Measurements from ENCODE around the gene DQX1. TPM values are rescaled to one million over a fixed set of nuclear protein-coding genes. Genes with fewer than 3 reads are reported as not detected.

Gene DQX1
- total and polyA plus RNA-seq, 2 of the 4 experiments (the other 2 are of a cell fraction) = 0.07 TPM; not detected in 1

GRCh38 chr2:74564222-74564621 lies 38.2 kb upstream of the DQX1 start:
- DNase-seq = peak; percentile 61

More at GRCh38 chr2:74564222-74564621, 38.2 kb upstream of the DQX1 start:
- H3K56ac ChIP-seq (ENCODE audit: extremely low read depth, insufficient read depth, low read length) = no peak overlapping the region
- H4K5ac ChIP-seq (ENCODE audit: low read depth, low read length) = no peak overlapping the region
- no CpG with 5 or more reads among the region's 5 CpGs for WGBS, 2 experiments (ENCODE audit: extremely low coverage in 2 of 2, insufficient read length in 1 of 2)
- peak overlapping the region; percentile 76 for H2BK5ac ChIP-seq (ENCODE audit: low read depth, low read length, poor library complexity, severe bottlenecking)
- BruUV-seq (replicated peaks) = no TSS peak
- peak overlapping the region in 1 of 2 experiments; percentile 71; a peak in 2 of 4 replicates for H4K8ac ChIP-seq (ENCODE audit: low read depth in 2 of 2, low read length in 2 of 2)
- H4K91ac ChIP-seq (ENCODE audit: insufficient read depth, low read depth, low read length) = no peak overlapping the region; the same call in 1 of the 2 replicates
- no peak for ATAC-seq (ENCODE audit: low read depth)
- H3K4me3 ChIP-seq (ENCODE audit: insufficient read depth, low read depth, low read length) = no peak overlapping the region
- H2AK5ac ChIP-seq (ENCODE audit: low read depth, low read length) = peak overlapping the region; percentile 59
- no peak overlapping the region for H2AK9ac ChIP-seq (replicated peaks; ENCODE audit: low read depth, low read length, poor library complexity)
- no peak overlapping the region for H3K9ac ChIP-seq (ENCODE audit: low read depth, low read length)
- in situ Hi-C loops (cut with MboI; ENCODE audit: low sequenced_read_pairs) = no loop called here
- H2BK20ac ChIP-seq (ENCODE audit: low read depth, low read length) = peak overlapping the region; percentile 16; the same call in 1 of the 2 replicates
- intact Hi-C loops (cut with micrococcal nuclease) = no loop called here
- no peaks in the 10 kb centered on the region for H3K36me3 ChIP-seq (ENCODE audit: control insufficient read depth, insufficient read depth, low read length)
- H2AFZ ChIP-seq (replicated peaks; ENCODE audit: low read length, poor library complexity) = peak overlapping the region; percentile 68
- peak overlapping the region; percentile 65 for H2BK120ac ChIP-seq (ENCODE audit: low read depth, low read length)
- no peak overlapping the region for H3K4me2 ChIP-seq (ENCODE audit: low read depth, low read length)
- TF ChIP-seq MAZ (IDR thresholded peaks at IDR 0.05; ENCODE audit: borderline replicate concordance, low read depth, low read length) (no peak), CEBPB (IDR thresholded peaks at IDR 0.05; ENCODE audit: low read depth, low read length) (no peak), POLR2A (IDR thresholded peaks at IDR 0.05; ENCODE audit: low read depth, low read length) (no peak), MAFK (IDR thresholded peaks at IDR 0.05; ENCODE audit: low read depth, low read length) (no peak), MXI1 (IDR thresholded peaks at IDR 0.05; ENCODE audit: borderline replicate concordance, low read depth, low read length) (no peak), SMC3 (IDR thresholded peaks at IDR 0.05; ENCODE audit: low read depth, low read length) (no peak), RAD21 (IDR thresholded peaks at IDR 0.05; ENCODE audit: low read length) (no peak), CHD1 (IDR thresholded peaks at IDR 0.05; ENCODE audit: low read depth, low read length) (no peak), ELK1 (IDR thresholded peaks at IDR 0.05; ENCODE audit: borderline replicate concordance, low read depth, low read length) (no peak), FOS (IDR thresholded peaks at IDR 0.05; ENCODE audit: low read depth, low read length) (no peak), RCOR1 (IDR thresholded peaks at IDR 0.05; ENCODE audit: insufficient replicate concordance, low read length) (no peak)
- TF ChIP-seq, protein P1, sequence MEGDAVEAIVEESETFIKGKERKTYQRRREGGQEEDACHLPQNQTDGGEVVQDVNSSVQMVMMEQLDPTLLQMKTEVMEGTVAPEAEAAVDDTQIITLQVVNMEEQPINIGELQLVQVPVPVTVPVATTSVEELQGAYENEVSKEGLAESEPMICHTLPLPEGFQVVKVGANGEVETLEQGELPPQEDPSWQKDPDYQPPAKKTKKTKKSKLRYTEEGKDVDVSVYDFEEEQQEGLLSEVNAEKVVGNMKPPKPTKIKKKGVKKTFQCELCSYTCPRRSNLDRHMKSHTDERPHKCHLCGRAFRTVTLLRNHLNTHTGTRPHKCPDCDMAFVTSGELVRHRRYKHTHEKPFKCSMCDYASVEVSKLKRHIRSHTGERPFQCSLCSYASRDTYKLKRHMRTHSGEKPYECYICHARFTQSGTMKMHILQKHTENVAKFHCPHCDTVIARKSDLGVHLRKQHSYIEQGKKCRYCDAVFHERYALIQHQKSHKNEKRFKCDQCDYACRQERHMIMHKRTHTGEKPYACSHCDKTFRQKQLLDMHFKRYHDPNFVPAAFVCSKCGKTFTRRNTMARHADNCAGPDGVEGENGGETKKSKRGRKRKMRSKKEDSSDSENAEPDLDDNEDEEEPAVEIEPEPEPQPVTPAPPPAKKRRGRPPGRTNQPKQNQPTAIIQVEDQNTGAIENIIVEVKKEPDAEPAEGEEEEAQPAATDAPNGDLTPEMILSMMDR (conservative IDR thresholded peaks at IDR 0.05; ENCODE audit: low read depth, low read length) = no peak
- H3K23ac ChIP-seq (ENCODE audit: low read depth, low read length) = peak overlapping the region; percentile 45; the same call in 1 of the 2 replicates
- dilution Hi-C loops (cut with HindIII; ENCODE audit: low sequenced_read_pairs, unreplicated experiment) = no loop called here
- H3K27me3 ChIP-seq (ENCODE audit: control insufficient read depth, insufficient read depth, low read length) = no peaks in the 10 kb centered on the region
- ChIA-PET POLR2A (ENCODE audit: unreplicated experiment) (no interaction called here), CTCF (interaction anchor here (0.5 to 1.0 kb wide), 2 partner anchors 13 to 212 kb away, joined by 3 to 5 read pairs; no protein-coding TSS in a partner anchor)
- peaks cover 17% of the 10 kb centered on the region for H3K4me1 ChIP-seq (ENCODE audit: control insufficient read depth, insufficient read depth, low read length)
- no peaks in the 10 kb centered on the region for H4K20me1 ChIP-seq (ENCODE audit: insufficient read depth, low read length)
- H3K14ac ChIP-seq (replicated peaks; ENCODE audit: low read depth, low read length) = peak overlapping the region; percentile 22
- H3K4ac ChIP-seq (ENCODE audit: low read depth, low read length) = peak overlapping the region; percentile 57; the same call in 1 of the 2 replicates
- no peaks in the 10 kb centered on the region for H3K79me1 ChIP-seq (ENCODE audit: low read depth in 1 of 2, low read length in 2 of 2)
- H3K9me3 ChIP-seq (ENCODE audit: control insufficient read depth, insufficient read depth, low read length) = no peaks in the 10 kb centered on the region
- peaks cover 31% of the 10 kb centered on the region for H3K9me1 ChIP-seq (ENCODE audit: insufficient read depth, low read length)
- no peak overlapping the region; the same call in 1 of the 2 replicates for H3K18ac ChIP-seq (ENCODE audit: low read depth, low read length)
- H2BK15ac ChIP-seq (ENCODE audit: low read depth, low read length) = 0 out of 3 replicates have a peak overlapping the region, but pooled peaks have one; percentile 71
- H3K27ac ChIP-seq (ENCODE audit: insufficient read depth, low read length) = no peak overlapping the region

Data from IMR-90 (cell line).